OCI-LY7 (cell line): ENCODE results near the gene EGFL7. TPM values are rescaled to one million over a fixed set of nuclear protein-coding genes. Genes with fewer than 3 reads are reported as not detected.

Source experiments
- BruUV-seq: library from RNA; stranded (reverse); fragments of 400-500 nt; replicated peaks from 2 replicates; lab custom pipeline; 2021; lab: Mats Ljungman, UMichigan
- CTCF ChIA-PET: fragments of 300-600 bp; sonication (Branson Sonifier 250); formaldehyde crosslinking; loops from one replicate; lab custom pipeline; 2022; ENCODE audit warnings: antibody characterized with exemption; ENCODE audit not compliant: unreplicated experiment; lab: Charles Lee
- POLR2A ChIA-PET: fragments of 300-600 bp; sonication (Branson Sonifier 250); formaldehyde crosslinking; loops from one replicate; lab custom pipeline; 2022; ENCODE audit warnings: antibody characterized with exemption; lab: Charles Lee
- DNase-seq: peaks from one replicate; pipeline ENCODE4 v3.0.0-alpha.2; 2015; ENCODE audit warnings: low spot score
- H2AFZ ChIP-seq: fragments of 200-600 bp; sonication (generic), shearing (Covaris generic); 2 replicates; pipeline ENCODE4 v1.6.1; 2014; ENCODE audit warnings: mild to moderate bottlenecking, antibody characterized with exemption, low read length, moderate library complexity
- H3K27ac ChIP-seq: fragments of 200-600 bp; sonication (generic); 2 replicates; pipeline ENCODE4 v1.5.1; 2014; ENCODE audit warnings: mixed run types, low read depth, mild to moderate bottlenecking, moderate library complexity, low read length, inconsistent platforms; ENCODE audit not compliant: poor library complexity, severe bottlenecking
- H3K36me3 ChIP-seq: fragments of 200-600 bp; sonication (generic); 2 replicates; pipeline ENCODE4 v1.6.1; 2014; ENCODE audit warnings: mild to moderate bottlenecking, antibody characterized with exemption, low read length, moderate library complexity, mixed read lengths; ENCODE audit not compliant: insufficient read depth
- H3K4me1 ChIP-seq: fragments of 200-600 bp; sonication (generic); 2 replicates; pipeline ENCODE4 v1.5.1; 2014; ENCODE audit warnings: mild to moderate bottlenecking, low read length; ENCODE audit not compliant: insufficient read depth, poor library complexity, severe bottlenecking
- H3K4me2 ChIP-seq: fragments of 200-600 bp; sonication (generic); 2 replicates; pipeline ENCODE4 v1.6.1; 2014; ENCODE audit warnings: mild to moderate bottlenecking, low read length
- H3K4me3 ChIP-seq: fragments of 200-600 bp; sonication (generic); 2 replicates; pipeline ENCODE4 v1.5.1; 2014; ENCODE audit warnings: mild to moderate bottlenecking, low read depth, low read length; ENCODE audit not compliant: poor library complexity, severe bottlenecking
- H3K79me2 ChIP-seq: fragments of 200-600 bp; sonication (generic); 2 replicates; pipeline ENCODE4 v1.6.1; 2016; ENCODE audit warnings: low read depth, mild to moderate bottlenecking, low read length, moderate library complexity, mixed read lengths; ENCODE audit not compliant: insufficient read depth
- H3K9me2 ChIP-seq: fragments of 200-600 bp; sonication (generic); 2 replicates; pipeline ENCODE4 v1.6.1; 2016; ENCODE audit warnings: mild to moderate bottlenecking, low read length, mixed read lengths; ENCODE audit not compliant: insufficient read depth
- H3K9me3 ChIP-seq: fragments of 200-600 bp; sonication (generic); 2 replicates; pipeline ENCODE4 v1.6.1; 2014; ENCODE audit warnings: mild to moderate bottlenecking, mixed run types, low read length, mixed read lengths
- H4K20me1 ChIP-seq: fragments of 200-600 bp; sonication (generic); 2 replicates; pipeline ENCODE4 v1.6.1; 2014; ENCODE audit warnings: mild to moderate bottlenecking, antibody characterized with exemption, low read length, moderate library complexity, mixed read lengths; ENCODE audit not compliant: insufficient read depth
- CTCF ChIP-seq: fragments of 200-600 bp; sonication (generic); conservative IDR thresholded peaks from 2 replicates; pipeline ENCODE4 v1.5.1; 2014; ENCODE audit warnings: mild to moderate bottlenecking, antibody characterized with exemption, low read length, moderate library complexity, mixed read lengths
- EZH2phosphoT487 ChIP-seq: fragments of 200-600 bp; sonication (generic); IDR thresholded peaks from 2 replicates; pipeline ENCODE4 v1.6.1; 2018; ENCODE audit warnings: low read depth, borderline replicate concordance, mild to moderate bottlenecking, mixed run types, antibody characterized with exemption, low read length, moderate library complexity, mixed read lengths
- intact Hi-C: fragments of 100-400 bp; cut with micrococcal nuclease; formaldehyde crosslinking; loops from one replicate; pipeline ENCODE4 v1.10.0; 2022; ENCODE audit not compliant: unreplicated experiment
- total RNA-seq, 2 experiments: library from RNA; depleted of rRNA in 1 of 2; stranded (reverse); fragments of >200 nt in 1 of 2; shearing (Covaris generic) in 1 of 2; gene quantifications; 2 replicates each; pipeline ENCODE4 v1.2.3, GENCODE V29; 2014 to 2022

The EGFL7 gene
- total RNA-seq, 2 experiments from 2014 or later = not detected

GRCh38 chr9:136705564-136705963 lies 42.8 kb downstream of the EGFL7 start:
- BruUV-seq = no TSS peak
- Histone ChIP-seq H3K27ac (no peak overlapping the region), H3K4me3 (no peak overlapping the region), H2AFZ (no peak overlapping the region), H3K36me3 (no peaks in the 10 kb centered on the region), H4K20me1 (no peaks in the 10 kb centered on the region), H3K79me2 (no peaks in the 10 kb centered on the region), H3K9me2 (no peaks in the 10 kb centered on the region), H3K4me2 (no peak overlapping the region), H3K9me3 (no peaks in the 10 kb centered on the region), H3K4me1 (peaks cover 8% of the 10 kb centered on the region)
- ChIA-PET POLR2A (no interaction called here), CTCF (no interaction called here)
- intact Hi-C loops = no loop called here
- no peak for DNase-seq
- TF ChIP-seq EZH2phosphoT487 (no peak), CTCF (no peak)

- no peak overlapping the region for H3K27ac ChIP-seq
- intact Hi-C loops = no loop called here
- BruUV-seq = no TSS peak
- no peaks in the 10 kb centered on the region for H3K36me3 ChIP-seq
- DNase-seq = no peak
- H3K4me2 ChIP-seq = no peak overlapping the region
- H3K4me3 ChIP-seq = no peak overlapping the region
- no peak overlapping the region for H2AFZ ChIP-seq
- no peaks in the 10 kb centered on the region for H4K20me1 ChIP-seq
- no peaks in the 10 kb centered on the region for H3K4me1 ChIP-seq
- ChIA-PET POLR2A (no interaction called here), CTCF (no interaction called here)
- H3K9me3 ChIP-seq = no peaks in the 10 kb centered on the region
- H3K9me2 ChIP-seq = no peaks in the 10 kb centered on the region
- no peaks in the 10 kb centered on the region for H3K79me2 ChIP-seq
- TF ChIP-seq EZH2phosphoT487 (no peak), CTCF (no peak)
Observed at GRCh38 chr9:136707011-136707410, 44.3 kb downstream of the EGFL7 start.

- H3K36me3 ChIP-seq = no peaks in the 10 kb centered on the region
- ChIA-PET POLR2A (no interaction called here), CTCF (no interaction called here)
- TF ChIP-seq EZH2phosphoT487 = no peak
- no peak for TF ChIP-seq CTCF
- no peak for DNase-seq
- no peaks in the 10 kb centered on the region for H3K4me1 ChIP-seq
- intact Hi-C loops = no loop called here
- no peaks in the 10 kb centered on the region for H3K79me2 ChIP-seq
- H3K27ac ChIP-seq = no peak overlapping the region
- H4K20me1 ChIP-seq = no peaks in the 10 kb centered on the region
- no TSS peak for BruUV-seq
- H3K4me3 ChIP-seq = no peak overlapping the region
- H3K9me2 ChIP-seq = no peaks in the 10 kb centered on the region
- no peak overlapping the region for H2AFZ ChIP-seq
- no peaks in the 10 kb centered on the region for H3K9me3 ChIP-seq
- H3K4me2 ChIP-seq = no peak overlapping the region
Observed at GRCh38 chr9:136707849-136708517, 45.3 kb downstream of the EGFL7 start.
